Vagina (tissue), 2 donors: ENCODE measurements around the gene DPP3. TPM values are rescaled to one million over a fixed set of nuclear protein-coding genes. Genes with fewer than 3 reads are reported as not detected.
"Not testable (repeated sequence)": the region's sequence is repeated elsewhere in the genome, so short reads cannot be mapped to it uniquely, and the experiment has no call there.

ENCODE experiments used
- DNase-seq, 2 donors: peaks; one replicate each; pipeline ENCODE4 v3.0.0-alpha.2; 2017; ENCODE audit errors: extremely low spot score in 2 of 2
- H3K27ac ChIP-seq: fragments of 200-600 bp; sonication (generic); one replicate; pipeline ENCODE4 v1.5.1; 2019
- H3K27me3 ChIP-seq: fragments of 200-600 bp; sonication (generic); one replicate; pipeline ENCODE4 v1.5.1; 2019
- H3K36me3 ChIP-seq, 2 donors: fragments of 200-600 bp; sonication (generic); one replicate each; pipeline ENCODE4 v1.5.1; 2017 to 2019
- H3K4me1 ChIP-seq: fragments of 200-600 bp; sonication (generic); one replicate; pipeline ENCODE4 v1.5.1; 2019
- H3K4me3 ChIP-seq, 2 donors: fragments of 200-600 bp; sonication (generic); 1 replicate in 1 of 2; 2 replicates in 1 of 2; pipeline ENCODE4 v1.5.1; 2016 to 2019
- H3K9me3 ChIP-seq: fragments of 200-600 bp; sonication (generic); one replicate; pipeline ENCODE4 v1.5.1; 2019
- POLR2A ChIP-seq, 2 donors: fragments of 450-650 bp; IDR thresholded peaks; one replicate each; pipeline ENCODE4 v1.6.1; 2017; ENCODE audit warnings: antibody characterized with exemption in 2 of 2, mild to moderate bottlenecking in 2 of 2, moderate library complexity in 2 of 2
- POLR2AphosphoS5 ChIP-seq, 2 donors: sonication (generic); formaldehyde crosslinking; IDR thresholded peaks; one replicate each; pipeline ENCODE4 v1.9.0; 2017; ENCODE audit warnings: antibody characterized with exemption in 2 of 2, mild to moderate bottlenecking in 2 of 2, low read depth in 1 of 2; ENCODE audit not compliant: insufficient read depth in 1 of 2
- intact Hi-C: fragments of 100-400 bp; cut with DNase I; formaldehyde crosslinking; loops from one replicate; pipeline ENCODE4 v1.15.1; 2023
- total RNA-seq: library from RNA; depleted of rRNA; stranded (reverse); fragments of >200 nt; gene quantifications from one replicate; pipeline ENCODE4 v1.2.3, GENCODE V29; 2016
- TF ChIP-seq, protein P1 (sequence below), 3 experiments: fragments of 450-650 bp in 2 of 3; fragments of 200-600 bp in 1 of 3; sonication (generic) in 1 of 3; IDR thresholded peaks; one replicate each; pipeline ENCODE4 v1.5.1; 2017 to 2019; ENCODE audit warnings: antibody characterized with exemption in 3 of 3, mild to moderate bottlenecking in 2 of 3, moderate library complexity in 2 of 3

The DPP3 gene
- total RNA-seq, 1 donor from 2014 or later = 10.8 TPM

DNA sequence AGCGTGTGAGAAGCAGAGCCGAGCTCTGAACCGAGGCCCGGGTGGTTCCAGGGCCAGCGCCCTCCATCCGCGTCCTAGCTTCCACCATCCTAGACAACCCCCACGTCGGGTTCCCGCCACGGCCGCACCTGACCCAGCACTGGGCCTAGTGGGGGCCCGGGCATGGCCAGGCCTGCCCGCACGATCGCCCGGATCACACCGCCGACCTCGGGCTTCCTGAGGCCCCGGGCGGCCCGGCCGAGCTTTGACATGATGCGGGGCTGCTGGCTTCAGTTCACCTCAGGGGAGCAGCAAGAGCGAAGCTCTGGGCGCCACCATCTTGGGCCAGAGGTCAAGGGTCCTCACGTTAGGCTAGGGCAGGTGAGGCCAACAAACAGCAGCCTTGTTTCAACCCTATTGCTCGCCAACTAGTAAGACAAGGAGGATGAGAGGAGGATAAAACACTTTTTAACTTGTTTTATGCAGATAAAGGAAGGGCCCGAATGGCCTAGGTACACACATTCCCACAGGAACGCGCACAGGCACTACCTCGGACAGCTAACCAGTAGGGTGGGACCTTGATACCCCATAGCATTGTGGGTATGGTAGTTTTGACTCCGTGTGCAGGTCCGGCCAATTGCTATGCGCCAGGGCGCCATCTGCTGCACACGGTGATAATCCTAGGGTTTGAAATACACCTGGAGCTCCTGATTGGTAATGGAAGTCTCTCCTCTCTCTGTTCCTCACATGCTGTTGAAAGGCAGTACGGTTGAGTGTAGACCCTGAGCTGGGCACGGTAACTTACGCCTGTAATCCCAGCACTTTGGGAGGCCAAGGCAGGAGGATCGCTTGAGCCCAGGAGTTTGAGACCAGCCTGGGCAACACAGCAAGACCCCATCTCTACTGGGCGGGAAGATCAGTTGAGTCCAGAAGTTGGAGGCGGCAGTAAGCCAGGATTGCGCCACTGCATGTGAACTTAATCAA is 41.4 kb upstream of the DPP3 start, which contains the start of gene MRPL11:
Gene MRPL11 (minus strand): TSS at position 345 of the 963 bp plus-strand sequence. CDS start 94 bp downstream, at position 251.
- intact Hi-C loops = no loop called here
- no peak for DNase-seq
- H3K4me3 ChIP-seq = peak within 1 kb of the TSS; percentile 68 to 97
- peaks cover 11% of the 10 kb centered on the region for H3K4me1 ChIP-seq
- H3K9me3 ChIP-seq = no peaks in the 10 kb centered on the region
- TF ChIP-seq POLR2AphosphoS5 (IDR thresholded peaks at IDR 0.05; ENCODE audit: insufficient read depth in 1 of 2, low read depth in 1 of 2) (peak; percentile 69 to 97), POLR2A (IDR thresholded peaks at IDR 0.05) (no peak)
- TF ChIP-seq, protein P1, sequence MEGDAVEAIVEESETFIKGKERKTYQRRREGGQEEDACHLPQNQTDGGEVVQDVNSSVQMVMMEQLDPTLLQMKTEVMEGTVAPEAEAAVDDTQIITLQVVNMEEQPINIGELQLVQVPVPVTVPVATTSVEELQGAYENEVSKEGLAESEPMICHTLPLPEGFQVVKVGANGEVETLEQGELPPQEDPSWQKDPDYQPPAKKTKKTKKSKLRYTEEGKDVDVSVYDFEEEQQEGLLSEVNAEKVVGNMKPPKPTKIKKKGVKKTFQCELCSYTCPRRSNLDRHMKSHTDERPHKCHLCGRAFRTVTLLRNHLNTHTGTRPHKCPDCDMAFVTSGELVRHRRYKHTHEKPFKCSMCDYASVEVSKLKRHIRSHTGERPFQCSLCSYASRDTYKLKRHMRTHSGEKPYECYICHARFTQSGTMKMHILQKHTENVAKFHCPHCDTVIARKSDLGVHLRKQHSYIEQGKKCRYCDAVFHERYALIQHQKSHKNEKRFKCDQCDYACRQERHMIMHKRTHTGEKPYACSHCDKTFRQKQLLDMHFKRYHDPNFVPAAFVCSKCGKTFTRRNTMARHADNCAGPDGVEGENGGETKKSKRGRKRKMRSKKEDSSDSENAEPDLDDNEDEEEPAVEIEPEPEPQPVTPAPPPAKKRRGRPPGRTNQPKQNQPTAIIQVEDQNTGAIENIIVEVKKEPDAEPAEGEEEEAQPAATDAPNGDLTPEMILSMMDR (IDR thresholded peaks at IDR 0.05) = peak; percentile 23 to 91 (median 25)
- H3K36me3 ChIP-seq = peaks cover 0 to 14% of the 10 kb centered on the region in 2 donors
- peak within 1 kb of the TSS; percentile 87 for H3K27ac ChIP-seq
- no peaks in the 10 kb centered on the region for H3K27me3 ChIP-seq

DNA sequence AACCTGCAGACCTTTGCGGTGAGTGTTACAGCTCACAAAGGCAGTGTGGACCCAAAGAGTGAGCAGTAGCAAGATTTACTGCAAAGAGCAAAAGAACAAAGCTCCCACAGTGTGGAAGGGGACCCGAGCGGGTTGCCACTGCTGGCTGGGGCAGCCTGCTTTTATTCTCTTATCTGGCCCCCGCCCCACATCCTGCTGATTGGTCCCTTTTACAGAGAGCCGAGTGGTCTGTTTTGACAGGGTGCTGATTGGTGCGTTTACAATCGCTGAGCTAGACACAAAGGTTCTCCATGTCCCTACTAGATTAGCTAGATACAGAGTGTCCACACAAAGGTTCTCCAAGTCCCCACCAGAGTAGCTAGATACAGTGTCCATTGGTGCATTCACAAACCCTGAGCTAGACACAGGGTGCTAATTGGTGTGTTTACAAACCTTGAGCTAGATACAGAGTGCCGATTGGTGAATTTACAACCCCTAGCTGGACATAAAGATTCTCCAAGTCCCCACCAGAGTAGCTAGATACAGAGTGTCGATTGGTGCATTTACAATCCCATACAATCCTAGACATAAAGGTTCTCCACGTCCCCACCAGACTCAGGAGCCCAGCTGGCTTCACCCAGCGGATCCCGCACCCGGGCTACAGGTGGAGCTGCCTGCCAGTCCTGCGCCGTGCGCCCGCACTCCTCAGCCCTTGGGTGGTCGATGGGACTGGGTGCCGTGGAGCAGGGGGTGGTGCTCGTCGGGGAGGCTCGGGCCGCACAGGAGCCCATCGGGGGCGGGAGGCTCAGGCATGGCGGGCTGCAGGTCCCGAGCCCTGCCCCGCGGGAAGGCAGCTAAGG is 39.9 kb upstream of the DPP3 start:
- intact Hi-C loops, DNase-seq, H3K4me3 ChIP-seq, H3K27ac ChIP-seq, H3K9me3 ChIP-seq, H3K27me3 ChIP-seq: not testable (repeated sequence)
- H3K36me3 ChIP-seq = peaks cover 0 to 13% of the 10 kb centered on the region in 2 donors
- H3K4me1 ChIP-seq = peaks cover 11% of the 10 kb centered on the region

DNA sequence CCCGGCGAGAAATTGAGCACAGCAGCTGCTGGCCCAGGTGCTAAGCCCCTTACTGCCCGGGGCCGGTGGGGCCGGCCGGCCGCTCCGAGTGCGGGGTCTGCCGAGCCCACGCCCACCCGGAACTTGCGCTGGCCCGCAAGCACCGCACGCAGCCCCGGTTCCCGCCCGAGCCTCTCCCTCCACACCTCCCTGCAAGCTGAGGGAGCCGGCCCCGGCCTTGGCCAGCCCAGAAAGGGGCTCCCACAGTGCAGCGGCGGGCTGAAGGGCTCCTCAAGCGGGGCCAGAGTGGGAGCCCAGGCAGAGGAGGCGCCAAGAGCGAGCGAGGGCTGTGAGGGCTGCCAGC is 39.3 kb upstream of the DPP3 start:
- H3K27ac ChIP-seq, DNase-seq, H3K27me3 ChIP-seq, H3K36me3 ChIP-seq, H3K9me3 ChIP-seq, H3K4me3 ChIP-seq, intact Hi-C loops: not testable (repeated sequence)
- peaks cover 11% of the 10 kb centered on the region for H3K4me1 ChIP-seq

DNA sequence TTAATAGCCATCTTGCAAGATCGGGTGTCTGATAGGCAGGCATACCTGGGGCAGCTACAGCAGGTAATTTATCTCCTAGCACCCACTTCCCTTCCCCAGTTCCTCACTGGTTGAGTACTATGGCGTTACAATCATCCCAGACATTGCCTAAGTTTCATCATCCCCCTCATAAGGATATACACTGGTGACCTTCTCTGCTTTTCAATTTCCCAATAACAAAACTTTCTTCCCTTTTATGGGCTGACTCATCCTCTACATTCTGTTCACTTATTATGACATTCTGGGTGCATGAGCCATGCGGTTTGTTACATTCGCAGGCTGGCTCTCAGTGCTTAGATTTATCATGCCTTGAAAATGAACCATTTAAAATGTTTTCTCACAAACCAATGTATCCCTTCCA is 36.6 kb upstream of the DPP3 start:
- Histone ChIP-seq H3K27ac (no peak overlapping the region), H3K27me3 (no peaks in the 10 kb centered on the region), H3K9me3 (no peaks in the 10 kb centered on the region), H3K4me3 (no peak overlapping the region), H3K4me1 (no peaks in the 10 kb centered on the region), H3K36me3 (no peaks in the 10 kb centered on the region)
- TF ChIP-seq, protein P1 (IDR thresholded peaks at IDR 0.05) = no peak
- TF ChIP-seq POLR2AphosphoS5 (IDR thresholded peaks at IDR 0.05; ENCODE audit: insufficient read depth in 1 of 2, low read depth in 1 of 2) = peak in 1 of 2 donors; percentile 32
- intact Hi-C loops = no loop called here
- DNase-seq = no peak

DNA sequence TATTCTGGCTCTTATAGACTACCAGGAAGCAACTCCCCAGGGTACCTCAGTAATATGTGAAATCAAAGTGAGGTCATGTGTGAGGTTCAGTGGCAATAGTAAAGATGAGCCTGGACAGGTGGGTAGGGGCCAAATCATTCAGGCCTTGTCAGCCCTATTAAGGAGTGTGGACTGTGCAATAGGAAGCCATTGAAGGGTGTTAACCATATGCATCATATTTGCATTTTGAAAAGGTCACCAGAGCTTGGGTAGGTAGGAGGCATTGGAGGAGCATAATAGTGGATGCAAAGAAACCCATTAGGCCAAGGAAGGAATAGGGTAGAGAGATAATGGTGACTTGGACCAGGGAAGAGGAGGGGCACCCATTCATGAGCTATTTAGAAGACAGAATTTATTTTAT is 33.2 kb upstream of the DPP3 start:
- no peak overlapping the region for H3K4me3 ChIP-seq
- H3K4me1 ChIP-seq = no peaks in the 10 kb centered on the region
- H3K27ac ChIP-seq = no peak overlapping the region
- no peaks in the 10 kb centered on the region for H3K9me3 ChIP-seq
- H3K36me3 ChIP-seq = no peaks in the 10 kb centered on the region
- intact Hi-C loops = no loop called here
- TF ChIP-seq, protein P1 (IDR thresholded peaks at IDR 0.05) = no peak
- TF ChIP-seq POLR2A (IDR thresholded peaks at IDR 0.05) (no peak), POLR2AphosphoS5 (IDR thresholded peaks at IDR 0.05; ENCODE audit: insufficient read depth in 1 of 2, low read depth in 1 of 2) (no peak)
- H3K27me3 ChIP-seq = no peaks in the 10 kb centered on the region
- DNase-seq = no peak
